Sigmoid colon (tissue), 4 donors: Measurements from ENCODE around the gene IL1RAPL2.

ENCODE experiments used
- CTCF ChIP-seq, 4 experiments: fragments of 450-650 bp in 3 of 4; fragments of 200-600 bp in 1 of 4; IDR thresholded peaks; one replicate each; pipeline ENCODE4 v1.5.1; 2016 to 2019; ENCODE audit warnings: antibody characterized with exemption in 4 of 4, mild to moderate bottlenecking in 3 of 4, moderate library complexity in 2 of 4
- POLR2AphosphoS5 ChIP-seq, 4 donors: sonication (generic); formaldehyde crosslinking; IDR thresholded peaks; one replicate each; pipeline ENCODE4 v1.6.1; 2017; ENCODE audit warnings: antibody characterized with exemption in 4 of 4

GRCh38 chrX:105313596-105313995, 747.6 kb downstream of the IL1RAPL2 start:
- TF ChIP-seq CTCF (IDR thresholded peaks at IDR 0.05) = no peak
- no peak for TF ChIP-seq POLR2AphosphoS5 (IDR thresholded peaks at IDR 0.05)
